Sigmoid colon (tissue), 4 donors: ENCODE measurements around the gene MKI67.

ENCODE experiments used
- CTCF ChIP-seq, 4 experiments: fragments of 450-650 bp in 3 of 4; fragments of 200-600 bp in 1 of 4; IDR thresholded peaks; one replicate each; pipeline ENCODE4 v1.5.1; 2016 to 2019; ENCODE audit warnings: antibody characterized with exemption in 4 of 4, mild to moderate bottlenecking in 3 of 4, moderate library complexity in 2 of 4
- EP300 ChIP-seq, 4 donors: sonication (generic); formaldehyde crosslinking; IDR thresholded peaks; one replicate each; pipeline ENCODE4 v1.6.1; 2017; ENCODE audit warnings: antibody characterized with exemption in 4 of 4
- POLR2A ChIP-seq, 2 donors: fragments of 450-650 bp; IDR thresholded peaks; one replicate each; pipeline ENCODE4 v1.6.1; 2016; ENCODE audit warnings: antibody characterized with exemption in 2 of 2, mild to moderate bottlenecking in 2 of 2, moderate library complexity in 2 of 2
- POLR2AphosphoS5 ChIP-seq, 4 donors: sonication (generic); formaldehyde crosslinking; IDR thresholded peaks; one replicate each; pipeline ENCODE4 v1.6.1; 2017; ENCODE audit warnings: antibody characterized with exemption in 4 of 4

- TF ChIP-seq CTCF (IDR thresholded peaks at IDR 0.05), result no peak
- TF ChIP-seq EP300 (IDR thresholded peaks at IDR 0.05), result no peak
- no peak for TF ChIP-seq POLR2A (IDR thresholded peaks at IDR 0.05)
- no peak for TF ChIP-seq POLR2AphosphoS5 (IDR thresholded peaks at IDR 0.05)
Observed at GRCh38 chr10:128095753-128096469, 30.3 kb downstream of the MKI67 start.
